Activated naive CD4-positive, alpha-beta T cell treated with anti-CD3 and anti-CD28 coated beads, Interleukin-2, amount 50 U/mL, for 24 hours (primary cell): ENCODE measurements around the gene PIGL.
"Not testable (repeated sequence)": the region's sequence is repeated elsewhere in the genome, so short reads cannot be mapped to it uniquely, and the experiment has no call there.

Source experiments
- H3K27ac Mint-ChIP-seq: one replicate; pipeline ENCODE4 v1.8.0; 2021; ENCODE audit warnings: mild to moderate bottlenecking, mixed read lengths
- H3K27me3 Mint-ChIP-seq: one replicate; pipeline ENCODE4 v1.8.0; 2021; ENCODE audit warnings: mixed read lengths
- H3K36me3 Mint-ChIP-seq: one replicate; pipeline ENCODE4 v1.8.0; 2021; ENCODE audit warnings: mixed read lengths
- H3K4me1 Mint-ChIP-seq: one replicate; pipeline ENCODE4 v1.8.0; 2021; ENCODE audit warnings: mixed read lengths
- H3K4me3 Mint-ChIP-seq: one replicate; pipeline ENCODE4 v1.8.0; 2021; ENCODE audit warnings: mild to moderate bottlenecking, mixed read lengths
- H3K9me3 Mint-ChIP-seq: one replicate; pipeline ENCODE4 v1.8.0; 2021; ENCODE audit warnings: mixed read lengths

The PIGL gene

DNA sequence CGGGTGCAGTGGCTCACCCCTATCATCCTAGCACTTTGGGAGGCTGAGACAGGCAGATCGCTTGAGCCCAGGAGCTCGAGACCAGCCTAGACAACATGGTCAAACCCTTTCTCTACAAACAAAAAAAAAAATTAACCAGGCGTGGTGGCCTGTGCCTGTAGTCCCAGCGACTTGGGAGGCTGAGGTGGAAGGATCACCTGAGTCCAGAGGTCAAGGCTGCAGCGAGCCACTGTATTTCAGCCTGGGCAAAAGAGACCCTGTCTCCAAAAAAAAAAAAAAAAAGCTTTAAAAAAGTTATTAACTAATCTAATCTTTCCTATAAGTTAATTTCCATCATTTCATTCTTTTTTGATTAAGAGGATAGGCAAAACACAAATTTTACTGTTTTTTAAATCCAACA is 4.2 kb upstream of the PIGL start:
- Mint-ChIP-seq H3K36me3 (no peaks in the 10 kb centered on the region), H3K27ac (no peak overlapping the region), H3K4me3 (peak overlapping the region; percentile 93), H3K9me3 (no peaks in the 10 kb centered on the region), H3K27me3 (no peaks in the 10 kb centered on the region), H3K4me1 (peaks cover 52% of the 10 kb centered on the region)

DNA sequence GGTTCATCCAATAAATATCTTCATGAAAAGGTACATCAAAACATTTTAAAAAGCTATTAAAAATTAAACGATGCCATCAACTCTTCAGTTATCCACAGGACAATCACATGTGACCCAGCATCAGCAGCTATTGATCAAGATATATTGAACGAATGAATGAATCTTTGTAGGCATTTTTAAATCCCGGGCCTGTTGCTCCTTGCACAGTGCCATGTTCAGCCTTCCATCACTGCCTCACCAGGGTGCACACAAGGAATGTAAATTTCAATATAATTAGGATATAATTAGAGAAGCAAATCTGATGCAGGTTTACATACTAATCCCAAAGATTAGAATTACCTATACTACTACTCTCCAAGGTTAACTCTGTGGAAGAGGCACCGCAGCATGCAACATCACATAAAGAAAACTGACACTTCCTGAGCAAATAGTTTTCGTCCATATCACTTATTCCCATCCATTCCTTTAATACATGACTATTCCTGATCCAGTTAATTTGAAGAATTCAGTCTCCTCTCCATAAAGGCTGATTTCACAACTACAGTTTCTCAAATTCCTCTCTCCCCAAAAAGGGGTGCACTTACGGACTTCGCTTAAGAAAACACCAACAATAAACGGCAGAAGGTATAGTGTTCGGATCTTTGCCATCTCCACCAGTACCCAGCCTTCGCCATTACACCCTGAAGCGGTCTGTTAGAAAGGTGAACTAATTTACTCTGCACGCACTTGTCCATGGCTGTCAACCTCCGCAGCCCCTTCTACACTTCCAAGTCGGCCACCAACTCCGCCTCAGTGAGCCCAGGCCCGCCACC is 2.6 kb upstream of the PIGL start:
- Mint-ChIP-seq H3K27ac (peak overlapping the region; percentile 71), H3K4me1 (peaks cover 54% of the 10 kb centered on the region), H3K36me3 (no peaks in the 10 kb centered on the region)

GRCh38 chr17:16215002-16215272 is 2.1 kb upstream of the PIGL start:
- H3K9me3 Mint-ChIP-seq, result no peaks in the 10 kb centered on the region
- no peaks in the 10 kb centered on the region for H3K27me3 Mint-ChIP-seq
- H3K27ac Mint-ChIP-seq, result peak overlapping the region; percentile 71
- peak overlapping the region; percentile 93 for H3K4me3 Mint-ChIP-seq
- H3K36me3 Mint-ChIP-seq, result no peaks in the 10 kb centered on the region
- H3K4me1 Mint-ChIP-seq, result peaks cover 54% of the 10 kb centered on the region

More for the DNA sequence above, 2.6 kb upstream of the PIGL start:
- Mint-ChIP-seq H3K4me3 (peak overlapping the region; percentile 93), H3K27me3 (no peaks in the 10 kb centered on the region), H3K9me3 (no peaks in the 10 kb centered on the region)

DNA sequence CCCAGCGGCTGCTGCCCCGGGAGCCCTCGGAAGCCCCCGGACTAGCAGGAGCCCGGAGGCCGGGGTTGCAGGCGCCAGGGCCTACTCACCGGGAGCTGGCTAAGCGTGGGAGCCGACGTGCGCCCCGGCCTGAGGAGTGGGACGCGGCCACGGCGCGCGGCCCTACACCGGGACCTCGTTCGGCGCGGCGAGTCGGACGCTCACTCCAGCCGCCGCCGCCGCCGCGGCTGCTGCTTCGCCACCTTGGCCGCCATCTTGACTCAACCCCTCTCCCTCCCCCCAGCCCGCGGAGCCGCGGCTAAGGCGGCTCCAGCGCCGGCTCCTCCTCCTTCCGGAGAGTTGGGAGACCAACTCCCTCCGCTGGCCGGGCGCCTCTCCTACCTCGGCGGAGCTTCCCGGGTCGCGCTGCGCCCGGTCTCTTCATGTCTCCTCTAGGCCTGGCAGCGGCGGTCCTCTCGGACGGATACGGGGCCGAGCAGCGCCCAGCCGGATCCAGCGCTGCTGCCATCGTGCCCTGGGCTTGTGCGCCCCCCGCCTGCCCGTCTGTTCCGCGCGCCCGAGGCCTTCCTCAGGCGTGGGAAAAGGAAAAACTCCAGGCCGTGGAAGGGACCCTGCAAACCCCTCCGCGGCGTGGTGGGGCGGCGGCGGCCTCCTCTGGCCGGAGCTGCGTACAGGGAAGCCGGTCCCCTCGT is 1.6 kb upstream of the PIGL start, which contains the start of gene NCOR1:
NCOR1 (minus strand) TSS at position 262 of the 692 bp plus-strand sequence. CDS start 20,965 bp downstream, outside the sequence.
- no peaks in the 10 kb centered on the region for H3K9me3 Mint-ChIP-seq
- peaks cover 54% of the 10 kb centered on the region for H3K4me1 Mint-ChIP-seq

GRCh38 chr17:16215965-16216316 is 1.1 kb upstream of the PIGL start:
- peak overlapping the region; percentile 96 for H3K4me3 Mint-ChIP-seq
- H3K27ac Mint-ChIP-seq, result peak overlapping the region; percentile 79
- H3K9me3 Mint-ChIP-seq, result no peaks in the 10 kb centered on the region
- H3K4me1 Mint-ChIP-seq, result peaks cover 49% of the 10 kb centered on the region
- no peaks in the 10 kb centered on the region for H3K27me3 Mint-ChIP-seq
- no peaks in the 10 kb centered on the region for H3K36me3 Mint-ChIP-seq

More for the DNA sequence above, 1.6 kb upstream of the PIGL start, which contains the start of gene NCOR1:
- H3K27me3 Mint-ChIP-seq, result no peaks in the 10 kb centered on the region
- H3K36me3 Mint-ChIP-seq, result no peaks in the 10 kb centered on the region
- H3K27ac Mint-ChIP-seq, result peak within 1 kb of the TSS; percentile 79
- peak within 1 kb of the TSS; percentile 96 for H3K4me3 Mint-ChIP-seq

GRCh38 chr17:16216341-16217001 is 539 bp upstream of the PIGL start:
- not testable (repeated sequence) for H3K9me3 Mint-ChIP-seq, H3K36me3 Mint-ChIP-seq, H3K27me3 Mint-ChIP-seq
- H3K4me1 Mint-ChIP-seq, result peaks cover 45% of the 10 kb centered on the region
- peak overlapping the region; percentile 97 for H3K27ac Mint-ChIP-seq
- H3K4me3 Mint-ChIP-seq, result peak overlapping the region; percentile 96

GRCh38 chr17:16222406-16222805 is 5.4 kb downstream of the PIGL start:
- Mint-ChIP-seq H3K4me1 (peaks cover 39% of the 10 kb centered on the region), H3K36me3 (peaks cover 3% of the 10 kb centered on the region), H3K4me3 (no peak overlapping the region), H3K27ac (no peak overlapping the region), H3K9me3 (no peaks in the 10 kb centered on the region), H3K27me3 (no peaks in the 10 kb centered on the region)

- H3K9me3 Mint-ChIP-seq, H3K36me3 Mint-ChIP-seq, H3K27me3 Mint-ChIP-seq: not testable (repeated sequence)
- H3K4me3 Mint-ChIP-seq, result peak overlapping the region; percentile 81
- peak overlapping the region; percentile 97 for H3K27ac Mint-ChIP-seq
- H3K4me1 Mint-ChIP-seq, result peaks cover 44% of the 10 kb centered on the region
Observed at GRCh38 chr17:16229912-16230561, 13.0 kb downstream of the PIGL start.

DNA sequence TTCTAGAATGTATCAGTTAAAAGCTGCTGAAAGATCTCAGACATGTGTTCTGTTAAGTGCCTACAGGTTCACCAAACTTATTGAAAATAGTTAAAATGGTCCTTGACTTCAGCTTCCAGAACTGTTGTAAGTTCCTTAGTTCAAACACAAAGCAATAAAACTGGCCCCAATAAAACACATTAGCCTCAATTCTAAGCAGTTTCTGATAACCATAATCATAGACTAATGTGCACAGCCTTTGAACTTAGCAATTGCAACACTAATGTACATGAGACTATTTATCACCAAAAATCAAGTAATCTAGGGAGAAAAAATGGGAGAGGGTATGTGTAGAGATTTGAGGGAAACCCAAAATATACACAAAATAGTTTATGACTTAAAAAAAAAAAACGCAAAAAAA is 15.4 kb downstream of the PIGL start:
- H3K9me3 Mint-ChIP-seq, result no peaks in the 10 kb centered on the region
- no peak overlapping the region for H3K4me3 Mint-ChIP-seq
- H3K27me3 Mint-ChIP-seq, result no peaks in the 10 kb centered on the region
- peak overlapping the region; percentile 48 for H3K27ac Mint-ChIP-seq
- peaks cover 8% of the 10 kb centered on the region for H3K36me3 Mint-ChIP-seq
- H3K4me1 Mint-ChIP-seq, result peaks cover 33% of the 10 kb centered on the region

GRCh38 chr17:16239931-16240330 is 22.9 kb downstream of the PIGL start:
- Mint-ChIP-seq H3K27ac (peak overlapping the region; percentile 46), H3K4me1 (peaks cover 11% of the 10 kb centered on the region), H3K4me3 (no peak overlapping the region), H3K36me3 (peaks cover 4% of the 10 kb centered on the region), H3K9me3 (no peaks in the 10 kb centered on the region), H3K27me3 (no peaks in the 10 kb centered on the region)

- no peak overlapping the region for H3K4me3 Mint-ChIP-seq
- H3K27ac Mint-ChIP-seq, result no peak overlapping the region
- H3K9me3 Mint-ChIP-seq, result no peaks in the 10 kb centered on the region
- no peaks in the 10 kb centered on the region for H3K27me3 Mint-ChIP-seq
- peaks cover 4% of the 10 kb centered on the region for H3K36me3 Mint-ChIP-seq
- H3K4me1 Mint-ChIP-seq, result peaks cover 6% of the 10 kb centered on the region
Observed at GRCh38 chr17:16241906-16242399, 24.9 kb downstream of the PIGL start.

DNA sequence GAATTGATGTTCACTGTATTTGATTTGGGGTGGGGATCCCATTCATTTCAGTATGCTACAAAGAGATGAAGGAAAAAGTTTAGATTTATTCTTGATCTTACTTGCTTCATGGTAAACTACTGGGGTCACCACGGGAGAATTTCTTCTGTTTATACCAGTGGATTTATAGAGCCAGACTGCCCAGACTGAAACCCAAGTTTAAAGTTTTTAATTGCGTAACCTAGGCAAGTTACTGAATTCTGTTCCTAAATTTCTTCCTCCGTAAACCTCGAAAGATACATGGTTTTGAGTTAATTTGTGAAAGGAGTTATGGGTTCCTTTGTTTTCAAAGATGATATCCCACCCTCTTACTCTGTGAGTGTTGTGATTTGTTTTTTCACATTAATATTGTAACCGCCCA is 26.4 kb downstream of the PIGL start:
- no peaks in the 10 kb centered on the region for H3K9me3 Mint-ChIP-seq
- H3K36me3 Mint-ChIP-seq, result peaks cover 9% of the 10 kb centered on the region
- H3K4me1 Mint-ChIP-seq, result peaks cover 8% of the 10 kb centered on the region
- no peaks in the 10 kb centered on the region for H3K27me3 Mint-ChIP-seq
- no peak overlapping the region for H3K4me3 Mint-ChIP-seq
- H3K27ac Mint-ChIP-seq, result no peak overlapping the region

- H3K27ac Mint-ChIP-seq, result no peak overlapping the region
- peaks cover 15% of the 10 kb centered on the region for H3K36me3 Mint-ChIP-seq
- peaks cover 12% of the 10 kb centered on the region for H3K4me1 Mint-ChIP-seq
- no peaks in the 10 kb centered on the region for H3K9me3 Mint-ChIP-seq
- H3K27me3 Mint-ChIP-seq, result no peaks in the 10 kb centered on the region
- no peak overlapping the region for H3K4me3 Mint-ChIP-seq
Observed at GRCh38 chr17:16243801-16244567, 27.0 kb downstream of the PIGL start.

GRCh38 chr17:16247586-16247984 is 30.6 kb downstream of the PIGL start:
- Mint-ChIP-seq H3K4me3 (no peak overlapping the region), H3K27me3 (no peaks in the 10 kb centered on the region), H3K36me3 (peaks cover 14% of the 10 kb centered on the region), H3K27ac (no peak overlapping the region), H3K9me3 (no peaks in the 10 kb centered on the region), H3K4me1 (peaks cover 11% of the 10 kb centered on the region)

- peaks cover 16% of the 10 kb centered on the region for H3K4me1 Mint-ChIP-seq
- no peak overlapping the region for H3K4me3 Mint-ChIP-seq
- no peak overlapping the region for H3K27ac Mint-ChIP-seq
- H3K27me3 Mint-ChIP-seq, result no peaks in the 10 kb centered on the region
- peaks cover 17% of the 10 kb centered on the region for H3K36me3 Mint-ChIP-seq
- H3K9me3 Mint-ChIP-seq, result no peaks in the 10 kb centered on the region
Observed at GRCh38 chr17:16250635-16251034, 33.6 kb downstream of the PIGL start.
